HepG2 (cell line): ENCODE results near the gene NOA1. TPM values are rescaled to one million over a fixed set of nuclear protein-coding genes. Genes with fewer than 3 reads are reported as not detected.

Experiments used
- ARID5B ChIP-seq: IDR thresholded peaks from 2 replicates; pipeline ENCODE4 v1.4.0; 2020; ENCODE audit warnings: mild to moderate bottlenecking, missing genetic modification reagents
- CSRNP1 ChIP-seq: sonication (generic); formaldehyde crosslinking; IDR thresholded peaks from 2 replicates; pipeline ENCODE4 v1.8.1; 2023; ENCODE audit warnings: mild to moderate bottlenecking, missing genetic modification reagents
- FOXA1 ChIP-seq, 2 experiments: fragments of 450-650 bp in 1 of 2; sonication (generic) in 1 of 2; formaldehyde crosslinking in 1 of 2; IDR thresholded peaks; 2 replicates each; pipeline versions ENCODE4 v1.4.0 to v1.6.1; 2016 to 2020; ENCODE audit warnings: missing genetic modification reagents in 1 of 2
- MYPOP ChIP-seq: sonication (generic); formaldehyde crosslinking; IDR thresholded peaks from 2 replicates; pipeline ENCODE4 v1.8.1; 2023; ENCODE audit warnings: mild to moderate bottlenecking, moderate library complexity, missing genetic modification reagents
- NCOR1 ChIP-seq: fragments of 200-600 bp; sonication (generic); IDR thresholded peaks from 2 replicates; pipeline ENCODE4 v1.7.0; 2017; ENCODE audit warnings: antibody characterized with exemption, low read length, borderline replicate concordance
- NPAS2 ChIP-seq: sonication (generic); formaldehyde crosslinking; IDR thresholded peaks from 2 replicates; pipeline ENCODE4 v1.8.0; 2022; ENCODE audit warnings: mild to moderate bottlenecking, missing genetic modification reagents, borderline replicate concordance
- NR2F6 ChIP-seq, 2 experiments: IDR thresholded peaks; 2 replicates each; pipeline ENCODE4 v1.6.1; 2016; ENCODE audit warnings: antibody characterized with exemption in 1 of 2, mild to moderate bottlenecking in 1 of 2
- RNF219 ChIP-seq: sonication (generic); formaldehyde crosslinking; IDR thresholded peaks from 2 replicates; pipeline ENCODE4 v1.5.0; 2020; ENCODE audit warnings: mild to moderate bottlenecking, missing genetic modification reagents
- SATB2 ChIP-seq: sonication (generic); formaldehyde crosslinking; IDR thresholded peaks from 2 replicates; pipeline ENCODE4 v1.5.0; 2020; ENCODE audit warnings: missing genetic modification reagents
- SP2 ChIP-seq: sonication (generic); formaldehyde crosslinking; IDR thresholded peaks from 2 replicates; pipeline ENCODE4 v1.5.1; 2020; ENCODE audit warnings: mild to moderate bottlenecking, missing genetic modification reagents
- TMF1 ChIP-seq: sonication (generic); formaldehyde crosslinking; IDR thresholded peaks from 2 replicates; pipeline ENCODE4 v1.8.1; 2022; ENCODE audit warnings: low read depth, missing genetic modification reagents
- ZBTB3 ChIP-seq: sonication (generic); formaldehyde crosslinking; IDR thresholded peaks from 2 replicates; pipeline ENCODE4 v1.4.0; 2020; ENCODE audit warnings: low read depth, mild to moderate bottlenecking, moderate library complexity, missing genetic modification reagents, borderline replicate concordance
- ZNF124 ChIP-seq: sonication (generic); formaldehyde crosslinking; IDR thresholded peaks from 2 replicates; pipeline ENCODE4 v1.4.0; 2020; ENCODE audit warnings: missing genetic modification reagents
- ZNF275 ChIP-seq: sonication (generic); formaldehyde crosslinking; IDR thresholded peaks from 2 replicates; pipeline ENCODE4 v1.8.0; 2022; ENCODE audit warnings: missing genetic modification reagents, mild to moderate bottlenecking, inconsistent platforms, borderline replicate concordance
- ZNF484 ChIP-seq: sonication (generic); formaldehyde crosslinking; IDR thresholded peaks from 2 replicates; pipeline ENCODE4 v1.5.1; 2020; ENCODE audit warnings: mild to moderate bottlenecking, low read depth, missing genetic modification reagents, borderline replicate concordance
- ZNF567 ChIP-seq: sonication (generic); formaldehyde crosslinking; IDR thresholded peaks from 2 replicates; pipeline ENCODE4 v1.8.1; 2023; ENCODE audit warnings: mild to moderate bottlenecking, missing genetic modification reagents, borderline replicate concordance
- ZNF580 ChIP-seq: IDR thresholded peaks from 2 replicates; pipeline ENCODE4 v1.6.1; 2016; ENCODE audit warnings: low read depth, borderline replicate concordance
- ZNF772 ChIP-seq: sonication (generic); formaldehyde crosslinking; IDR thresholded peaks from 2 replicates; pipeline ENCODE4 v1.5.0; 2020; ENCODE audit warnings: mild to moderate bottlenecking, missing genetic modification reagents
- polyA plus RNA-seq, 8 experiments: library from polyadenylated mRNA; depleted of rRNA in 3 of 8; stranded (reverse) in 7 of 8; unstranded in 1 of 8; fragments of >200 nt; fragmentation: Illumina TruSeq in 4 of 8; extraction: Trizol in 4 of 8; gene quantifications; 2 replicates each; pipeline versions ENCODE4 v1.2.1 to v1.2.3, GENCODE V29; 2011 to 2016; ENCODE audit warnings: low read depth in 4 of 8, missing spikeins in 1 of 8, mixed read lengths in 1 of 8; ENCODE audit not compliant: insufficient read depth in 1 of 8
- total RNA-seq, 5 experiments: library from RNA; depleted of rRNA; stranded (reverse); fragments of >200 nt; fragmentation: Illumina TruSeq; extraction: Trizol; gene quantifications; 2 replicates each; pipeline ENCODE4 v1.2.3, GENCODE V29; 2016; ENCODE audit warnings: low read depth in 1 of 5

The NOA1 gene
- total and polyA plus RNA-seq, 2 of the 13 experiments (the other 11 are each of a cell fraction or from before 2014, with no cell fraction given) = 17.3 to 19.0 TPM

GRCh38 chr4:56977321-56978012 is at the start of gene NOA1 (continued):
- no peak; the same call in 1 of the 2 replicates for TF ChIP-seq ZNF567
- no peak for TF ChIP-seq MYPOP (CRISPR knock-in tag)
- peak; percentile 68; the same call in 1 of the 2 replicates for TF ChIP-seq ZNF772 (CRISPR knock-in tag)
- TF ChIP-seq FOXA1 (IDR thresholded peaks at IDR 0.05) = no peak
- TF ChIP-seq FOXA1 (CRISPR knock-in tag; IDR thresholded peaks at IDR 0.05) = no peak
- no peak for TF ChIP-seq ZNF484 (CRISPR knock-in tag)
- TF ChIP-seq SATB2 (CRISPR knock-in tag) = no peak
- TF ChIP-seq ZNF580 (CRISPR knock-in tag) = no peak; the same call in 1 of the 2 replicates
- TF ChIP-seq CSRNP1 (CRISPR knock-in tag) = no peak
- no peak for TF ChIP-seq RNF219
- TF ChIP-seq NR2F6 (IDR thresholded peaks at IDR 0.05) = no peak
- 0 out of 2 replicates have a peak, but pooled peaks have one; percentile 36 for TF ChIP-seq NR2F6 (CRISPR knock-in tag; IDR thresholded peaks at IDR 0.05)
- TF ChIP-seq NCOR1 = no peak
- TF ChIP-seq ZNF275 (CRISPR knock-in tag) = no peak
- TF ChIP-seq ARID5B = no peak
- TF ChIP-seq NPAS2 (CRISPR knock-in tag) = no peak
- no peak; the same call in 1 of the 2 replicates for TF ChIP-seq TMF1 (CRISPR knock-in tag)
- 0 out of 2 replicates have a peak, but pooled peaks have one; percentile 7 for TF ChIP-seq ZBTB3
- no peak for TF ChIP-seq ZNF124 (CRISPR knock-in tag)
- TF ChIP-seq SP2 (CRISPR knock-in tag) = no peak
